Stimulated activated CD4-positive, alpha-beta T cell treated with anti-CD3 and anti-CD28 coated beads, Interleukin-15, amount 100 ng/mL, for 24 hours (primary cell): ENCODE measurements around the gene SPOCK3.
"Not testable (repeated sequence)": the region's sequence is repeated elsewhere in the genome, so short reads cannot be mapped to it uniquely, and the experiment has no call there.

Source experiments
- DNase-seq: peaks from one replicate; pipeline ENCODE4 v3.0.0-alpha.2; 2020

SPOCK3 gene

GRCh38 chr4:166798126-166798525 lies 436.2 kb downstream of the SPOCK3 start:
- DNase-seq: no peak

GRCh38 chr4:166777760-166778159 lies 456.5 kb downstream of the SPOCK3 start:
- no peak for DNase-seq

- no peak for DNase-seq
These were observed 471.3 kb downstream of the SPOCK3 start for GRCh38 chr4:166763018-166763417.

GRCh38 chr4:166741742-166742141 lies 492.6 kb downstream of the SPOCK3 start:
- no peak for DNase-seq

GRCh38 chr4:166739215-166739614 lies 495.1 kb downstream of the SPOCK3 start:
- DNase-seq: not testable (repeated sequence)

GRCh38 chr4:166737430-166737829 lies 496.9 kb downstream of the SPOCK3 start:
- no peak for DNase-seq

- no peak for DNase-seq
These were observed 498.7 kb downstream of the SPOCK3 start for GRCh38 chr4:166735553-166735952.

- DNase-seq: no peak
These were observed 499.5 kb downstream of the SPOCK3 start for GRCh38 chr4:166734797-166735196.

- no peak for DNase-seq
These were observed 500.6 kb downstream of the SPOCK3 start for GRCh38 chr4:166733686-166734085.

- no peak for DNase-seq
These were observed 507.5 kb downstream of the SPOCK3 start for GRCh38 chr4:166726832-166727231.

- no peak for DNase-seq
These were observed 509.9 kb downstream of the SPOCK3 start for GRCh38 chr4:166724369-166724768.

- no peak for DNase-seq
These were observed 510.7 kb downstream of the SPOCK3 start for GRCh38 chr4:166723532-166724140.

GRCh38 chr4:166715748-166716713 lies 518.3 kb downstream of the SPOCK3 start:
- DNase-seq: not testable (repeated sequence)

GRCh38 chr4:166700592-166700991 lies 533.7 kb downstream of the SPOCK3 start:
- DNase-seq: no peak

GRCh38 chr4:166688835-166689234 lies 545.5 kb downstream of the SPOCK3 start:
- DNase-seq: no peak

GRCh38 chr4:166687828-166688227 lies 546.5 kb downstream of the SPOCK3 start:
- no peak for DNase-seq
